ENCODE results near the gene PTCH2. TPM values are rescaled to one million over a fixed set of nuclear protein-coding genes. Genes with fewer than 3 reads are reported as not detected.

The PTCH2 gene
- total and polyA plus RNA-seq, 5 donors = 0.28 to 0.79 (median 0.34) TPM

DNA sequence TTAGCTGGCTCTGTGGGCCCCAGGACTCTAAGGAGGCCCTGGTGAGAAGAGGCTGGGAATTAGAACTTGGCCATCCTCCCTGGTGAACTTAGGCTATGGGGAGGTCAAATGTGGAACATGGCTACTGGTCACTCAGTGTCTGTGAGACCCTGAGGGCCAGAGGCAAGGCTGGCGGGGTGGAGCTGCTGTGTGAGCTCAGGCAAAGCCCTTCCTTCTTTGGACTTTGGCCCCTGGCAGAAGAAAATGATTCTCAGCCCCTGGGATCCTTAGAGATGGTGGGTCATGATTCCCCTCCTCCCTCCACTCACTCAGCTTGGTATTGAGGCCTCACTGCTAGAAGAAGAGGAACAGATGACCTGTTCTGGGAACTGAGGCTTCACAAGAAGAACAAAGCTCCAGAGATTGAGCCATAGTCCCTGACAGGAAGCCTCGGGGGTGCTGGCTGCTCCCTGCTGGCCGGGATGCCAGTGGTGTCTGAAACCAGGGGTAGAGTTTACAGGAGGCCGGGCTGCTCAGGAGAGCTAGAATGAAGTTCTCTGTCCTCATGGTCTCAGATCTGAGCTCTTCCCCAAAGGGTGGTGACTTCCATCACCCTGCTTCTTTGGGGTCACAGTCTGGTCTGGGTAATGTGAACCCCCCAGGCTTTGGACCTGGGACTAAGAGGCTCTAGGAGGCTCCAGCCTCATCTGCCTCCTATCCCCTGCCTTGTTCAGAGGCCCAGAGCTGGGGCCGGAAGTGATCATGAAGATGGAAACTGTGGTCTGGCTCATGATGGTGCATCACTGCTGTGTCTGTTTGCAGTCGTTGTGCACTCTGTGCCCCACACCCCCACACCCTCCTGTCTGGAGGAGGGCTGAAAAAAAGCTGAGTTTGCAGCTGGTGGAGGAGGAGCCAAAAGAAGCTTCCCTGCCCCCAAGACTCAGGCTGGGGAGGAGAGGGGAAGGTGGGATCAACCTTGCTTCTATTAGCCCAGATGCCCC is 33.8 kb downstream of the PTCH2 start:
- Histone ChIP-seq H3K4me3 (ENCODE audit: low read length) (peak overlapping the region; percentile 23), H3K9me3 (ENCODE audit: control insufficient read depth, low read length) (no peaks in the 10 kb centered on the region), H3K4me1 (ENCODE audit: control insufficient read depth, insufficient read depth, low read length) (peaks cover 38% of the 10 kb centered on the region), H3K27me3 (ENCODE audit: control insufficient read depth, insufficient read depth) (no peaks in the 10 kb centered on the region), H3K27ac (ENCODE audit: low read length) (peak overlapping the region; percentile 98)
- ATAC-seq = no peak
- 28% methylated on average over 6 of the region's 6 CpGs for WGBS
- peak; percentile 61 to 83 (median 83) for DNase-seq
- intact Hi-C loops (cut with DNase I) = no loop called here

DNA sequence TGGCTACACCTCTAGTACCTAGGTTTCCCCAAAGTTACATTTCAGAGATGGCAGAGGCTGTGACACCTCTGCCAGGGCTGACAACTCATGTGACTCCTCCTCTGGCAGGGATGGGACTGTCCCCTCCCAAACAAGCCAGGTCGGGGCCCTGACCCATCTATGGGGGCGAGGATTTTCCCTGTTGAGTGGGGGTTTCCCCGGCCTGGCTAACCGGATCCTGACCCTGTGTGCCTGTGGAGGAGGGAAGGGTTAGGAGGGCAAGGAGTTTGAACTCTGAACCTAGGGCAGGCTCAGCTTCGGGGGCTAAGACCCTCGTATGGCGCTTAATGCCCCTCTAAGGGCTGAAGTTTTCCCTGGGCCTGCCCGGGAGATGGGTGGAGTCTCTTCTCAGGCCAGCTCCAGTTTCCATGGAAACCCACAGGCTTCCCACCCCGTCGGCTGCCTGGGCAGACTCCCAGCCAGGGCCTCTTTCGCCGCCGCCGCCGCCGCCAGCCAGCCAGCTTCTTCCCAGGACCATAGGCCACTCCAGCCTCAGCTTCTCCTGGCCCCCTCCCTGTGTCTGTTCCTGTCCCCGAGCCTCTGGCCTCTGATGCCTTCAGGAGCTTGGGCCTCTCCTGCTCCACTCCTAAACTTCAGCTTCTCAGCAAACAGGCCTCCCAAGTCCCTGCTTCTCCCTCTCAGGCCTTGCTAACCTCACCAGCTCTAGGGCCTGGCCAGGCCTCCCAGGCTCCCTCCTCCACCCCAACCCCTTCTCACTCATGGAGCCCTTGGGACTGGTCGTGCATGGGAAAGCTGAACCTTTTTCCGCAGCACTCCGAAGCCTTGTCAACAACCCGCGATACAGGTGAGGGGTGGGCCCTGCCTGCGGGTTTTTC is 34.8 kb downstream of the PTCH2 start, which contains the start of gene BTBD19:
TSS of gene BTBD19 (plus strand) at position 461 of the 875 bp plus-strand sequence. CDS start at position 759, 298 bp downstream.
- Histone ChIP-seq H3K27ac (ENCODE audit: low read length) (peak within 1 kb of the TSS; percentile 98), H3K9me3 (ENCODE audit: control insufficient read depth, low read length) (no peaks in the 10 kb centered on the region), H3K4me3 (ENCODE audit: low read length) (peak within 1 kb of the TSS; percentile 23), H3K27me3 (ENCODE audit: control insufficient read depth, insufficient read depth) (no peaks in the 10 kb centered on the region), H3K4me1 (ENCODE audit: control insufficient read depth, insufficient read depth, low read length) (peaks cover 38% of the 10 kb centered on the region)
- intact Hi-C loops (cut with DNase I) = no loop called here
- 26% methylated on average over 23 of the region's 23 CpGs for WGBS
- peak; percentile 92 to 96 (median 96) for DNase-seq
- ATAC-seq = peak; percentile 72 to 74

GRCh38 chr1:44807364-44808062 is 35.5 kb downstream of the PTCH2 start:
- H3K27me3 ChIP-seq (ENCODE audit: control insufficient read depth, insufficient read depth) = no peaks in the 10 kb centered on the region
- no peak overlapping the region for H3K4me3 ChIP-seq (ENCODE audit: low read length)
- intact Hi-C loops (cut with DNase I) = no loop called here
- ATAC-seq (peak; percentile 84 to 86), DNase-seq (peak; percentile 98 to 99 (median 99))
- WGBS = 6% methylated on average over 16 of the region's 16 CpGs
- peaks cover 41% of the 10 kb centered on the region for H3K4me1 ChIP-seq (ENCODE audit: control insufficient read depth, insufficient read depth, low read length)
- H3K27ac ChIP-seq (ENCODE audit: low read length) = peak overlapping the region; percentile 98
- H3K9me3 ChIP-seq (ENCODE audit: control insufficient read depth, low read length) = no peaks in the 10 kb centered on the region

DNA sequence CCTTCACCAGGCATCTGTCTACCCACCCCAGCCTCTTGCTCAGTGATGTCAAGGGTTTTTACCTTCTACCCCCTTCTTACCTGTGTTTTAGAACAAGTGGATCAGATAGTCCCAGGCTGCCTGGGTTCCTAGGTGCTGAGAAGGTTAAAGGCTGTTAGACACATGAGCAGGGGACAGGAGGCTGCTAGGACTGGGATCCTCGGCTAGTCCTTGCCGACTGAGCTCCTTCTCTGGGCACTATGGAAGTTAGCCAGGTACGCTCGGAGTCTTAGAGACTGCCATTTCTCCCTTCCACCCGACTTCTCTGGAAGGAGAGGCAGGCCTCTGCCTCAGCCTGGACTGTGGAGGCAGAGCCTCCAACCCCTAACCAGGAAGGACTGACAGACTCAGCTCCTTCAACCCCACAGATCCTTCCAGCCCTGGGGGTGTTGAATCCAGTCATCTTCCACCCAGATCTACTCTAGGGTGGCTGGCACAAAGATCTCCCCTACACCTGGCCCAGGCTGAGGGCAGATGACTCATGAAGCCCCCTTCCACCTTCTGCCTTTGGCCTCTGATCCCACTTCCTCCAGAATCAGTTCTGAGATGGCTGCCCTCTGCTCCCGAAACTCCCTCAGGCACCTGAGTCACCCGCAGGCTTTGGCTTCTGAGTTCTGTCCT is 36.2 kb downstream of the PTCH2 start, which contains the start of gene DYNLT4:
TSS of gene DYNLT4 (minus strand) at position 648 of the 660 bp plus-strand sequence. CDS start 683 bp downstream, outside the sequence.
- Histone ChIP-seq H3K27me3 (ENCODE audit: control insufficient read depth, insufficient read depth) (no peaks in the 10 kb centered on the region), H3K4me1 (ENCODE audit: control insufficient read depth, insufficient read depth, low read length) (peaks cover 47% of the 10 kb centered on the region), H3K9me3 (ENCODE audit: control insufficient read depth, low read length) (no peaks in the 10 kb centered on the region), H3K27ac (ENCODE audit: low read length) (peak within 1 kb of the TSS; percentile 98), H3K4me3 (ENCODE audit: low read length) (no peak within 1 kb of the TSS)
- ATAC-seq (no peak), DNase-seq (peak in 1 of 3 donors; percentile 53)
- intact Hi-C loops (cut with DNase I) = no loop called here
- 37% methylated on average over 7 of the region's 7 CpGs for whole genome bisulfite sequencing

GRCh38 chr1:44806025-44806703 is 36.9 kb downstream of the PTCH2 start:
- 83% methylated on average over 70 of the region's 70 CpGs for WGBS
- intact Hi-C loops (cut with DNase I) = no loop called here
- Histone ChIP-seq H3K4me1 (ENCODE audit: control insufficient read depth, insufficient read depth, low read length) (peaks cover 46% of the 10 kb centered on the region), H3K4me3 (ENCODE audit: low read length) (no peak overlapping the region), H3K27ac (ENCODE audit: low read length) (peak overlapping the region; percentile 98), H3K9me3 (ENCODE audit: control insufficient read depth, low read length) (no peaks in the 10 kb centered on the region), H3K27me3 (ENCODE audit: control insufficient read depth, insufficient read depth) (no peaks in the 10 kb centered on the region)
- DNase-seq = peak in 2 of 3 donors; percentile 69 to 80
- ATAC-seq = no peak

DNA sequence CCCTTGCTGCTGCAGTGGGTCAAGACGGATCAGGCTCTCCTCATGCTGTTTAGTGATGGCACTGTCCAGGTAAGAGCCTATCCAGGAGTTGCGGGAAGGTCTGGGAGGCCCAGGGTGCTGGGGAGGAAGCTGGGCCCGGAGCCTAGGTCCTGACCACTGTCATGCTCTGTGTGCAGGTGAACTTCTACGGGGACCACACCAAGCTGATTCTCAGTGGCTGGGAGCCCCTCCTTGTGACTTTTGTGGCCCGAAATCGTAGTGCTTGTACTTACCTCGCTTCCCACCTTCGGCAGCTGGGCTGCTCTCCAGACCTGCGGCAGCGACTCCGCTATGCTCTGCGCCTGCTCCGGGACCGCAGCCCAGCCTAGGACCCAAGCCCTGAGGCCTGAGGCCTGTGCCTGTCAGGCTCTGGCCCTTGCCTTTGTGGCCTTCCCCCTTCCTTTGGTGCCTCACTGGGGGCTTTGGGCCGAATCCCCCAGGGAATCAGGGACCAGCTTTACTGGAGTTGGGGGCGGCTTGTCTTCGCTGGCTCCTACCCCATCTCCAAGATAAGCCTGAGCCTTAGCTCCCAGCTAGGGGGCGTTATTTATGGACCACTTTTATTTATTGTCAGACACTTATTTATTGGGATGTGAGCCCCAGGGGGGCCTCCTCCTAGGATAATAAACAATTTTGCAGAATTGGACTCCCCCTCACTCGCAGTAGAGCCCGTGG is 37.6 kb downstream of the PTCH2 start:
- Histone ChIP-seq H3K4me3 (ENCODE audit: low read length) (no peak overlapping the region), H3K27me3 (ENCODE audit: control insufficient read depth, insufficient read depth) (no peaks in the 10 kb centered on the region), H3K4me1 (ENCODE audit: control insufficient read depth, insufficient read depth, low read length) (peaks cover 43% of the 10 kb centered on the region), H3K9me3 (ENCODE audit: control insufficient read depth, low read length) (no peaks in the 10 kb centered on the region), H3K27ac (ENCODE audit: low read length) (peak overlapping the region; percentile 6)
- ATAC-seq (no peak), DNase-seq (peak in 2 of 3 donors; percentile 59 to 65)
- 89% methylated on average over 20 of the region's 20 CpGs for WGBS
- intact Hi-C loops (cut with DNase I) = no loop called here

DNA sequence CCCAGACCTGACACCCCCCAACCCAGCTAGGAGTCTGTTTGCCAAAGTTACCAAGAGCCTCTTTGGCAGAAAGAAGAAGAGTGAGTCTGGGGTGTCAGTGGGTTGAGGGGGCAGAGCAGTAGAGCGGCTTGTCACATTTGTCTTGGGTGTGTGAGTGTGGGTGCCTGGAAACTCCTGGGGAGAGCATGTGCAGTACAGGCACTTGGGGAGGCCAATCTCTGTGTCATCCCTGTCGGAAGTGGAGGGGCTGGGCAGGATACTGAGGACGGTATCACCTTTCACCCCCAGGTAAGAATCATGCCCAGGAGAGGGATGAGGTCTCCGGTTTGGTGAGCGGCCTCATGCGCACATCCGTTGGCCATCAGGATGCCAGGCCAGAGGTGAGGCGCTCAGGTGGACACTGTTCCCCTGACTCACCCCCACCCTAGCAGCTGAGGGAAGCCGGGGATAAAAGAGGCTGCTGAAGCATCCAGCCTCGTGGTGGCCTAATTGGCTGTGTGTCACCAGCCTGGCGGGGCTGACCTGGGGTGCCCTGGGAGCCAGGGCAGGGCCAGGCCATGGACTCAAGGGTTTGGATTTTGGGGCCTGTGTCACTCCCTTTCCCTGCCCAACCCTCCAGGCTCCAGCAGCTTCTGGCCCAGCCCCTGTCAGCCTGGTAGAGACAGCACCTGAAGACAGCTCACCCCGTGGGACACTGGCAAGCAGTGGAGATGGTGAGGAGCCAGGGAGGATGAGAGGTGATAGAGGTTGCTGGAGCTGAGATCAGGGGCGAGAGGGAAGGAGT is 39.5 kb downstream of the PTCH2 start:
- DNase-seq = peak in 2 of 3 donors; percentile 34 to 60
- Histone ChIP-seq H3K27me3 (ENCODE audit: control insufficient read depth, insufficient read depth) (no peaks in the 10 kb centered on the region), H3K4me1 (ENCODE audit: control insufficient read depth, insufficient read depth, low read length) (peaks cover 29% of the 10 kb centered on the region), H3K4me3 (ENCODE audit: low read length) (no peak overlapping the region), H3K27ac (ENCODE audit: low read length) (no peak overlapping the region), H3K9me3 (ENCODE audit: control insufficient read depth, low read length) (no peaks in the 10 kb centered on the region)
- no peak for ATAC-seq
- 80% methylated on average over 13 of the region's 13 CpGs for whole genome bisulfite sequencing
- intact Hi-C loops (cut with DNase I) = no loop called here

- Histone ChIP-seq H3K4me1 (ENCODE audit: control insufficient read depth, insufficient read depth, low read length) (peaks cover 27% of the 10 kb centered on the region), H3K9me3 (ENCODE audit: control insufficient read depth, low read length) (no peaks in the 10 kb centered on the region), H3K27ac (ENCODE audit: low read length) (no peak overlapping the region), H3K4me3 (ENCODE audit: low read length) (no peak overlapping the region), H3K27me3 (ENCODE audit: control insufficient read depth, insufficient read depth) (no peaks in the 10 kb centered on the region)
- ATAC-seq (no peak), DNase-seq (no peak)
- 80% methylated on average over 9 of the region's 9 CpGs for WGBS
- intact Hi-C loops (cut with DNase I) = no loop called here
These were observed 40.1 kb downstream of the PTCH2 start for GRCh38 chr1:44803062-44803311.
